ENCODE data around the gene ABCB1.

DNA sequence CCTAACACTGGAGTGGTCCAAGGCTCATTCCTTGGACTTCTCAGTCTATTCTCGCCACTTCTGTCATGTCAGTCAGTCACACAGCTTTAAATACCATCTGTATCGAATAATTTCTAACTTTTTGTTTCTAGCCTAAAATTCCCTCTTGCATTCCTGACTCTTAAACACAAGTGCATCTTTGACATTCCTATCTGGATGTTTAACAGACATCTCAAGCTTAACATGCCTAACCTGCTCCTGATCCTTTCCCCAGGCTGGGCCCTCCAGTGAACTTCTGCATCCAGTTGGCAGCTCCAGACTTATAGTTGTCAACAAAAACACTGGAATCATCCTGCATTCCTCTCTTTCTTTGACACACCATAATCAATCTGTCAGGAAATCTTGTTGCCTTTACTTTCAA is 120.7 kb downstream of the ABCB1 start:
- TF ChIP-seq, protein P1, sequence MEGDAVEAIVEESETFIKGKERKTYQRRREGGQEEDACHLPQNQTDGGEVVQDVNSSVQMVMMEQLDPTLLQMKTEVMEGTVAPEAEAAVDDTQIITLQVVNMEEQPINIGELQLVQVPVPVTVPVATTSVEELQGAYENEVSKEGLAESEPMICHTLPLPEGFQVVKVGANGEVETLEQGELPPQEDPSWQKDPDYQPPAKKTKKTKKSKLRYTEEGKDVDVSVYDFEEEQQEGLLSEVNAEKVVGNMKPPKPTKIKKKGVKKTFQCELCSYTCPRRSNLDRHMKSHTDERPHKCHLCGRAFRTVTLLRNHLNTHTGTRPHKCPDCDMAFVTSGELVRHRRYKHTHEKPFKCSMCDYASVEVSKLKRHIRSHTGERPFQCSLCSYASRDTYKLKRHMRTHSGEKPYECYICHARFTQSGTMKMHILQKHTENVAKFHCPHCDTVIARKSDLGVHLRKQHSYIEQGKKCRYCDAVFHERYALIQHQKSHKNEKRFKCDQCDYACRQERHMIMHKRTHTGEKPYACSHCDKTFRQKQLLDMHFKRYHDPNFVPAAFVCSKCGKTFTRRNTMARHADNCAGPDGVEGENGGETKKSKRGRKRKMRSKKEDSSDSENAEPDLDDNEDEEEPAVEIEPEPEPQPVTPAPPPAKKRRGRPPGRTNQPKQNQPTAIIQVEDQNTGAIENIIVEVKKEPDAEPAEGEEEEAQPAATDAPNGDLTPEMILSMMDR (IDR thresholded peaks at IDR 0.05), result no peak
- TF ChIP-seq POLR2AphosphoS5 (IDR thresholded peaks at IDR 0.05), result no peak
